Omental fat pad (tissue), 4 donors: ENCODE data around the gene SNX9. TPM values are rescaled to one million over a fixed set of nuclear protein-coding genes. Genes with fewer than 3 reads are reported as not detected.

Source experiments
- ATAC-seq: fragments of 150-250 bp; one replicate; pipeline ENCODE4 v1.9.1; 2016; ENCODE audit warnings: mild to moderate bottlenecking, moderate library complexity; ENCODE audit not compliant: low FRiP score
- DNase-seq: peaks from one replicate; pipeline ENCODE4 v3.0.0-alpha.2; 2019; ENCODE audit warnings: low spot score
- CTCF ChIP-seq, 3 donors: fragments of 450-650 bp; IDR thresholded peaks; one replicate each; pipeline ENCODE4 v1.5.1; 2016 to 2017; ENCODE audit warnings: antibody characterized with exemption in 3 of 3, mild to moderate bottlenecking in 3 of 3, moderate library complexity in 2 of 3
- small RNA-seq: library from RNA; depleted of rRNA; stranded (forward); fragments of <200 nt; gene quantifications from one replicate; pipeline ENCODE3, GENCODE V24; 2016
- total RNA-seq, 4 donors: library from RNA; depleted of rRNA; stranded (reverse); fragments of >200 nt; gene quantifications; one replicate each; pipeline ENCODE4 v1.1.0, GENCODE V29; 2016

Gene SNX9
- total RNA-seq, 4 donors from 2014 or later: 61.8 to 89.6 (median 76.3) TPM

- DNase-seq (no peak), ATAC-seq (no peak)
- TF ChIP-seq CTCF (IDR thresholded peaks at IDR 0.05): no peak
Measured at GRCh38 chr6:157990321-157991066, 167.4 kb downstream of the SNX9 start.

GRCh38 chr6:157991067-157991432 lies 168.0 kb downstream of the SNX9 start:
- ATAC-seq: no peak
- no peak for DNase-seq
- no peak for TF ChIP-seq CTCF (IDR thresholded peaks at IDR 0.05)

DNA sequence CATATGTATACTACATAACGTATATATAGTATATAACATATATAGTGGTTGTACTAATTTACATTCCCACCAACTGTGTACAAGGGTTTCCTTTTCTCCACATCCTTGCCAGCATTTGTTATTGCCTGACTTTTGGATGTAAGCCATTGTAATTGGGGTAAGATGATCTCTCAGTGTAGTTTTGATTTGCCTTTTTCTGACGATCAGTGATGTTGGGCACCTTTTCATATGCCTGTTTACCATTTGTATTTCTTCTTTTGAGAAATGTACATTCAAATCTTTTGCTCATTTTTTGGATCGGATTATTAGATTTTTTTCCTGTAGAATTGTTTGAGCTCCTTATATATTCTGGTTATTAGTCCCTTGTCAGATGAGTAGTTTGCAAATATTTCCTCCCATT lies 170.0 kb downstream of the SNX9 start:
- no peak for TF ChIP-seq CTCF (IDR thresholded peaks at IDR 0.05)
- no peak for DNase-seq
- ATAC-seq: no peak

- ATAC-seq: no peak
- DNase-seq: no peak
- TF ChIP-seq CTCF (IDR thresholded peaks at IDR 0.05): no peak
Measured at GRCh38 chr6:157994125-157994795, 171.2 kb downstream of the SNX9 start.

Small RNA genes lying within 50 kb of the gene (small RNA-seq; reads per million reads assigned to genes)
- not detected for gene HSPE1P26
- gene RNU6-786P: not detected

Other genes starting within 250 kb of the SNX9 start
- gene SYNJ2, start 158.6 kb downstream of the SNX9 start, total RNA-seq: 10 to 100 TPM in 1 of 4 donors, 1 to 10 TPM in 3; 2.3 to 27.6 (median 6.4) TPM